GDM1 (cell line): ENCODE measurements around the gene MYO18A.
"Not testable (repeated sequence)": the region's sequence is repeated elsewhere in the genome, so short reads cannot be mapped to it uniquely, and the experiment has no call there.

ENCODE experiments used
- DNase-seq: peaks from one replicate; lab custom pipeline; 2025; lab: John Stamatoyannopoulos, UW

MYO18A gene

GRCh38 chr17:29107933-29108822 is 72.0 kb downstream of the MYO18A start:
- DNase-seq: no peak

GRCh38 chr17:29107084-29107483 is 73.1 kb downstream of the MYO18A start:
- peak; percentile 65 for DNase-seq

GRCh38 chr17:29103341-29103740 is 76.9 kb downstream of the MYO18A start:
- no peak for DNase-seq

GRCh38 chr17:29102741-29103181 is 77.4 kb downstream of the MYO18A start:
- DNase-seq: no peak

GRCh38 chr17:29102046-29102445 is 78.2 kb downstream of the MYO18A start:
- no peak for DNase-seq

GRCh38 chr17:29100296-29100695 is 79.9 kb downstream of the MYO18A start:
- DNase-seq: no peak

GRCh38 chr17:29099527-29099926 is 80.7 kb downstream of the MYO18A start:
- no peak for DNase-seq

- no peak for DNase-seq
These were observed 84.1 kb downstream of the MYO18A start for GRCh38 chr17:29096094-29096493.

GRCh38 chr17:29095439-29095838 is 84.8 kb downstream of the MYO18A start:
- DNase-seq: no peak

- DNase-seq: no peak
These were observed 86.0 kb downstream of the MYO18A start for GRCh38 chr17:29094101-29094708.

GRCh38 chr17:29093090-29093871 is 86.9 kb downstream of the MYO18A start:
- no peak for DNase-seq

GRCh38 chr17:29091606-29092289 is 88.5 kb downstream of the MYO18A start:
- no peak for DNase-seq

- DNase-seq: no peak
These were observed 89.2 kb downstream of the MYO18A start for GRCh38 chr17:29090750-29091605.

GRCh38 chr17:29090108-29090507 is 90.1 kb downstream of the MYO18A start:
- DNase-seq: no peak

- no peak for DNase-seq
These were observed 90.6 kb downstream of the MYO18A start for GRCh38 chr17:29089601-29090044.

GRCh38 chr17:29088782-29089181 is 91.4 kb downstream of the MYO18A start:
- DNase-seq: not testable (repeated sequence)

GRCh38 chr17:29086628-29087332 is 93.4 kb downstream of the MYO18A start:
- no peak for DNase-seq

GRCh38 chr17:29085223-29085622 is 95.0 kb downstream of the MYO18A start:
- no peak for DNase-seq

GRCh38 chr17:29084541-29085146 is 95.6 kb downstream of the MYO18A start:
- no peak for DNase-seq

- DNase-seq: no peak
These were observed 99.2 kb downstream of the MYO18A start for GRCh38 chr17:29080965-29081364.
